HG03060 (cell line): ENCODE measurements around the gene LRRC51.
"Not testable (repeated sequence)": the region's sequence is repeated elsewhere in the genome, so short reads cannot be mapped to it uniquely, and the experiment has no call there.

Experiments
- ATAC-seq: cut with Tn5 transposase; IDR thresholded peaks from one replicate; pipeline ENCODE4 v1.9.1; 2021; ENCODE audit warnings: low read depth, moderate number of reproducible peaks; ENCODE audit not compliant: unreplicated experiment

LRRC51 gene

GRCh38 chr11:72136684-72137262 lies 56.1 kb downstream of the LRRC51 start:
- ATAC-seq = no peak

- no peak for ATAC-seq
Measured at GRCh38 chr11:72138821-72139390, 58.3 kb downstream of the LRRC51 start.

GRCh38 chr11:72139500-72139899 lies 58.9 kb downstream of the LRRC51 start:
- ATAC-seq = no peak

- ATAC-seq = no peak
Measured at GRCh38 chr11:72140661-72141060, 60.0 kb downstream of the LRRC51 start.

GRCh38 chr11:72141066-72141465 lies 60.4 kb downstream of the LRRC51 start:
- ATAC-seq = no peak

- not testable (repeated sequence) for ATAC-seq
Measured at GRCh38 chr11:72142086-72142485, 61.4 kb downstream of the LRRC51 start.

GRCh38 chr11:72142543-72142942 lies 61.9 kb downstream of the LRRC51 start:
- not testable (repeated sequence) for ATAC-seq

GRCh38 chr11:72144807-72145565 lies 64.3 kb downstream of the LRRC51 start:
- no peak for ATAC-seq
